Kidney glomerular epithelial cell (primary cell): Measurements from ENCODE around the gene CDKN2B.

Source experiments
- DNase-seq: peaks from one replicate; lab custom pipeline; 2025; lab: John Stamatoyannopoulos, UW

CDKN2B gene

DNA sequence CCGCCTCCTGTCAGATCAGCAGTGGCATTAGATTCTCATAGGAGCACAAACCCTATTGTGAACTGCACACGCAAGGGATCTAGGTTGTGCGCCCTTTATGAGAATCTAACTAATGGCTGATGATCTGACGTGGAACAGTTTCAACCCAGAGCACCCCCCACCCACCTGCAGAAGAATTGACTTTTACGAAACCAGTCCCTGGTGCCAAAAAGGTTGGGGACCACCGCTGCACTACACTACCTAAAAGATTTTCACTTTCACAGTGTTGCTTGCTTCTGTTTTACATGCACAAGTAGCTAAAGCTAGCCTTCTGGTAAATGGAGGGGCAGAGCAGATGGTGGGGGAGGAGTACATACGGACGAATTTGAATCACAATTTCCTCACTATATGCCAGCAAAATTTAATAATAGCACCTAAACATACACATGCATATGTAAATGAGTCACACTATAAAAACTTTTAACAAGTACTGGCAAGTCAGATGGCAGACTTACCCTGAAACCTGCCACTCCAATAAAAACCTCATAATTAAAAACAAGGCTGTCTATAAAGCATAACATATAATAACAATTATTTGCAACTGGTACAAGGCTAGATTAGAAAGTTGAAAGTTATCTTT lies 24.0 kb upstream of the CDKN2B start:
- no peak for DNase-seq

GRCh38 chr9:22031655-22032411 lies 22.7 kb upstream of the CDKN2B start:
- DNase-seq = no peak

DNA sequence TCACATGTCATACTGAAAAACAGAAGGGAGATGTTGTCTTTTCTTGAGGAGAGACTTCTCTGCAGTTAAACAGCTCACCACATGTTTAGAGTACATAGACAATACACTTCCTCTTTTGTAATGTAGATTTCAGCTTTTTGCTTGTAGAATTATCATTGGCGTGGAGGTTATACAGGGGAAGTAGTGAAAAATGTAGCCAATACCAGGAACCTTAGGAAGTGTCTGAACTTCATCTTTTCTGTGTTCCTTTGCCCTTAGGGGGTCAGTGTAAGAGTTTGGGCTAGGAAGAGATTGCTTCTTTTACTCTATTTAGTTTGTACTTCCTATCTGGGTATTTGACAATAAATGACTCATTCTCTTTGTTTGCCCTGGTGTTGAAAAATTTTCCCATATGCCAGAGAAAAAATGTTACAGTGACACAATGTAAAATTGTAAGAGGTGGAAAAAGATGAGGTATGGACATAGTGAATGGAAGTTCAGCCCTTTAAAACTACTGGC lies 21.0 kb upstream of the CDKN2B start:
- DNase-seq = peak; percentile 21

DNA sequence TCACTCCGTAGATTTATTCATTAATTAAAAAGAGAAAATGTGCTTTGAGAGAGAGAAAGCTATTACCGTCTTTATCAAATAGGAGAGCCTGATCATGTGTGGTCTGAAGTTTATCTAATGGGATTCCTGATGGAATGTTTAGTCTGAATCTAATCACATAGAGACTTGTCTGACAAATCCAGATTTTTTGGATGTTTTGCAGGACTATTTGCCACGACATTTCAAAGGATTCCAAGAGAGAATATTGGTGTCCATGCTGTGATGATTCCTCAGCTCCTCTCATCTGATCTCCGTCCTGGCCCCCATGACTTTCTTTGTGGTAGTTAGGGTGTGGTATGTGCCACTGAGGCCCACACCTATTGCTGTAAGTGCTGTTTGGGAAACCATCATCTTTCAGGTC lies 20.1 kb upstream of the CDKN2B start:
- no peak for DNase-seq

DNA sequence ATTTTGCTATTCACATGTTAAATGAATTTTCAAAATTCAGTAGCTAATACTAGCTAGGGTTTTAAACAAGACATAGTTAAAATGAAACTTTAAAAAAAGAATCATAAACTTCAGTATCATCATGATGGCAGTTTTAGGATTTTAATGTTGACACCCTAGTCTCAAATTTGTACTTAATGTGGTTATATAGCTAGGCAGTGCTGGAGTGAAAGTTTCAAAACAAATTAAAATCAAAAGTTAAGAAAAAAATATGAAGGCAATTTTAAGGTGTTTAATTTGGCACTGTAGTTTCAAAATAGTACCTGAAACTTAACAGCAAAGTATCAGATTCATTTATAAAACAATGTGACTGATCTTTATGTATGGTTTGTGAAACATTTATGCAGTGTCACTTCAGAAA lies 19.3 kb upstream of the CDKN2B start:
- DNase-seq = no peak

DNA sequence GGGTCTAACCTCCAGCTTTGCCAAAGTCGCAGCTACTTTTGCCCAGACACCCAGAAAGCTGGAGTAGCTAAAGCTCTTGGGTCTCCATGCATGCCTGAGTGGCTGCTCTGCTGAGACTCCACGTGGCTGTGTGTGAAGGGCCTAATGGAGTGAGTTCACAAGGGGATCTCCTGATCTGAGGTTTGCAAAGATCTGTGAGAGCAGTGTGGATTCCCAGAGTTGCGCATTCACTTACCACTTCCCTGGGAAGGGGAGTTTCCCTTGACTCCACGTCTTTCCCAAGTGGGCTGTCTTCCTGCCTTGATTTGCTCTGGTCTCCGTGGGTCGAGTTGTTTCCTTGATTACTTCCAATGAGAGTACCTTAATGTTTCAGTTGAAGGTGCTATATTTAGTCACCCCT lies 17.6 kb upstream of the CDKN2B start:
- DNase-seq = no peak

- DNase-seq = no peak
Measured at GRCh38 chr9:22022396-22022795, 13.3 kb upstream of the CDKN2B start.

GRCh38 chr9:22010866-22011625 lies 1.9 kb upstream of the CDKN2B start:
- no peak for DNase-seq

DNA sequence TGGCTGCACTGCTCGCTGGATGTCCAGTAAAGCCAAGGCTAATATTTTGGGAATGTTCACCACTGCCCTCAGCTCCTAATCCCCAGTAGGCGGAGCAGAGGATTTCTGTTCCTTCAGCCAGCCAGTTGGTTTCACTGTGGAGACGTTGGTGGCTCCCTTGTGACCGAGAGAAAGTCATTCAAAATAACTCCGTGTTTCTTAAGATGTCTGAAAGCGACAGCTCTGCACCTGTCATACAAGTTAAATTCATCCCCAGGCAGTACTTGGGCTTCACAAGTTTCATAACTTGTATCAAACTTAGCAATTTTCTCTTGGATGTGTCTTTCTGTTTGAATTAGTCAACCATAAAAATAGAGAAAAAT lies 382 bp upstream of the CDKN2B start:
- DNase-seq = no peak

- no peak for DNase-seq
Measured at GRCh38 chr9:22008384-22008716, 755 bp downstream of the CDKN2B start.

DNA sequence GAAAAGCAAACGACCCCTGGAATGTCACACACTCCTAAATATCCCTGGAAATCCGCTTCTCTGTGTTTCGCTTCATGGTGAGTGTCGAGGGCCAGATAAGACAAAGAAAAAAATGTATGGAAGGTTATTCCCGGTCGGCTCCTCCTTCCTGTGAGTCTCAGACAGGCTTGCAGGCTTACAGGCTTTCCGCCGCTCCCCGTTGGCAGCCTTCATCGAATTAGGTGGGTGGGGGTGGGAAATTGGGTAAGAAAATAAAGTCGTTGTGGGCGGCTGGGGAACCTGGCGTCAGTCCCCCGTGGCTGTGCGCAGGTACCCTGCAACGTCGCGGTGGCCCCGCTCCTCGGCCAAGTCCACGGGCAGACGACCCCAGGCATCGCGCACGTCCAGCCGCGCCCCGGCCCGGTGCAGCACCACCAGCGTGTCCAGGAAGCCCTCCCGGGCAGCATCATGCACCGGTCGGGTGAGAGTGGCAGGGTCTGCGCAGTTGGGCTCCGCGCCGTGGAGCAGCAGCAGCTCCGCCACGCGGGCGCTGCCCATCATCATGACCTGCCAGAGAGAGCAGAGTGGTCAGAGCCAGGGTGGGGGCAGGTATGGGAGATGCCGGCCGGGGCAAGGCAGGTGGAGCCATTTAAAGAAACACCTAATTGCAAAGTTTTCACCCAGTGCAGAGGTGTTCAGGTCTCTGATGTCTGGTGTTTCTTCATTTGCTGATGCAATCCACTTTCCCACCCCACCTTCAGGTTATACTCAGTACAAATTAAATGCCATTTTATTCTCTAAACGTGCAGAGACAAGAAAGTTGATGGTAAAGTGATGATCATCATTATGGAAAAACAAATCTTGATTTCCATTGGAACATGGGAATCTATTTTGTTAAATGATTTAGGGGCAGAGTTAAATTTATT lies 3.2 kb downstream of the CDKN2B start:
- no peak for DNase-seq

- no peak for DNase-seq
Measured at GRCh38 chr9:22005021-22005701, 3.9 kb downstream of the CDKN2B start.

DNA sequence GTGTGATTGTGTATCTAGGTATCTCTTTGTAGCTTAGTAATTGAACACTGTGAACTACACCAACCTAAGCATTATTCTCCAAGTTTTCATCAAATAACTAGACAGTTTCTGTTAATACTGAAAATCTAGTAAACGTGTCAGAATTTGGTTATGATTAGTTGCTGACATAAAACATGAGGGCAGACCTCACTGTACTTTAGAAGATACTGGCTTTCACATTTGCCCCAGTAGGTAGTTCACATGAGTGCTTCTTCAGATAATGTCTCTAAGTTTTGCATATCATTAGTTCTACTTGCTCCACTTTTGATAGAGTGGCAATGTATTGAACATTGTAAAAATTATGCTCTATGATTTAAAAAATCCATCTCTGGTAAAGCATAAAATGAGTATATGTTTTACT lies 7.1 kb downstream of the CDKN2B start:
- DNase-seq = no peak

DNA sequence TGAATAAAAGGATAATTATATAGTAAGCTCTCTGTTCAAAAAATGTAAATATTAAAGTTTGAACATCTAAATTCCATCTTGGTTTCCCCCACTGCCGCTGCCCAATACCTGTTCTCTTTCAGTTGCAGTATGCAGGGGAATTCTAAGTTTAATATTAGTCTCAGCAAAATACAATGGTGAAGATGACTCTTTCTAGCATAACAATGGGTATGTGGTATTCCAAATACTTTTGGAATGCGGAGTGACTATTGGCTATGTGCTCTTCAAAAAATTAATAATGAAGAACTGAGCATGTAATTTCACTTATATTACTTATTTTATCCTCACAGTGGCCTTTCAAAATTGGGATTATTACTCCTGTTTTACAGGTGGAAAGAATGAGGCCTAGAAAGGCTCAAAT lies 11.1 kb downstream of the CDKN2B start:
- DNase-seq = no peak

- DNase-seq = no peak
Measured at GRCh38 chr9:21997480-21997879, 11.6 kb downstream of the CDKN2B start.

DNA sequence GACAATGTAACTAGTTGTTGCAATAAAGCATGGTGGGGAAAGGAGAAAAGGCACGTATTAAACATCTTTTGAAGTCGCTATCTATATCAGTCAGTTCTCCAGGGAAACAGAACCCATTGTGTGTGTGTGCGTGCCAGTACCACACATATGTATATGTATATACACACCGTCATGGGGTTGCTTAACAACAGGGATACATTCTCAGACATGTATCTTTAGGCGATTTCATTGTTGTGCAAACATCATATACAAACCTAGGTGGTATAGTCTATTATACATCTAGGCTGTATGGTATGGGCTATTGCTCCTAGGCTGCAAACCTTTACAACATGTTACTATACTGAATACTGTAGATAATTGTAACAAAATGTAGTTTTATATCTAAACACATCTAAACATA lies 12.2 kb downstream of the CDKN2B start:
- no peak for DNase-seq

DNA sequence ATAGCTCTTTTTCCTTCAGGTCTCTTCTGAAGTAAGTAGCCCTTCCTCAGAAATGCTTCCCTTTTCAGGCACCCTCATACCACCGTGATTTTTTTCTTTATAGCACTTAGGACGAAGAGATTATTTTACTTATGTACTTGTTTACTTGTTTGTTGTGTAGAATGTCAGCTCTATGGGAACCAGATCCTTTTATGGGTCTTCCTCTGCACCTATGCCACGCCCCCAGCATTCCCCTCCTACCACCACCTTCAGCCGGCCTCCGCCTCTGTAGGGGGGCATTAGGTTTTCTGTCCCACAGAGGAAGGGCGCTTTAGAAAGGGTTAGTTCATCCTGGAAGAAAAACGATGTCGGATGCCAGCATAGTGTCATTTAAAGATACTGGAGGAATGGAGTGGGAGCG lies 12.7 kb downstream of the CDKN2B start:
- no peak for DNase-seq

GRCh38 chr9:21995666-21996398 lies 13.3 kb downstream of the CDKN2B start:
- no peak for DNase-seq

DNA sequence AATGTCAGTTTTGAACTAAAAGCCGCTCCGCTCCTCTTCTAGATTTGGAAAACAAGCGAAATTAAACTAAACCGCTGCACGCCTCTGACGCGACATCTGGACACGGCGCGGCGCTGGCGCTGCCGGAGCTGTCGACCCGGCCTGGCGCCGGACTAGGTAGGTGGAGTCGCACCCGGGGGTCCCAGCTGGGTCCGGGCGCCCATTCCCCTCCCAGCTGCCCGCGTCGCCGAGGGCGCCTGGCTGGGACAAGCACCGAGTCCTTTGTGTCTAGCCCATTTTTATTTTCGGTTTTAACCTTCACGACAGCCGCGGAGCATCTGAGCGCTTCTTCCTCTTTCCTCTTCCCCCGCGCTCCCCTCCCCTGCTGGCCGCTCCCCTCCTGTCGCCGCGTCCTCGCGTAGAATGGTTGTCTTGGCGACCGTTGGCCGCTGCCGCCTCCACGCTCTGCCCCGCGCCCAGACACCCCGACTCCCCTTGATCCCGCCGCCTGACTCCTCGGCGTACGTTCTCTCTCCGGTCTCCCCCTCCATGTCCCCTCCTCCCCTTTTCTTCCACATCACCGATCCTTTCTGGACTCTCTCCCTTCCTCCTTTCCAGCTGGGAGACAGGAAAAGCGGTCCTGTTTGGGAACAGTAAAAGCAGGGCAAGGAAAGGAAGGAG lies 14.0 kb downstream of the CDKN2B start:
- peak; percentile 50 for DNase-seq

GRCh38 chr9:21994556-21995005 lies 14.5 kb downstream of the CDKN2B start, which contains the start of gene CDKN2B-AS1:
Gene CDKN2B-AS1, plus strand, starts transcription at chr9:21994791.
- no peak for DNase-seq
